ENCODE results near the gene FNIP2.
"Not testable (repeated sequence)": the region's sequence is repeated elsewhere in the genome, so short reads cannot be mapped to it uniquely, and the experiment has no call there.

FNIP2 gene

GRCh38 chr4:158870626-158871334 is 102.0 kb downstream of the FNIP2 start:
- TF ChIP-seq CTCF (IDR thresholded peaks at IDR 0.05; ENCODE audit: low read depth, low read length, missing control alignments), result no peak
- DNase-seq (ENCODE audit: extremely low read depth, low read depth), result no peak

DNA sequence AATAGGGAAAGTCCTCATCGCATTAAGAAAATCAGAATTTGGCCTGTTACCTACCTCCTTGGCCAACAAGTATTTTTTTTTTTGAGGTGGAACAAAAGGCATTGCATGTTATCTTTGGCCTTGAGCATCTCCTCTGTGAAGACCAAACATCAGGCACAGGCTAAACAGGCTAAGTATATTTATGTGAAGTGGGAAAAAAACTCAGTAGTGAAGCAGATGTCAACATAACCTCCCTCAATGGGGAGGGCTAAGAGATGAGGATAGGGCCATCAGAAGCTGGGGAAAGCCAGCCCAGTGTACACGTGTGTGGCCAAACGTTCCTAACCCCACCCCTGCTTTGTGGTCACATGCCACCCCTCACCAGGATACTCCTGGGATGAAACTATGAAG is 102.5 kb downstream of the FNIP2 start:
- no peak for TF ChIP-seq CTCF (IDR thresholded peaks at IDR 0.05; ENCODE audit: low read depth, low read length, missing control alignments)
- H3K4me3 ChIP-seq (replicated peaks; ENCODE audit: low read depth, low read length), result no peak overlapping the region
- no peak for DNase-seq (ENCODE audit: extremely low read depth, low read depth)

More at GRCh38 chr4:158870626-158871334, 102.0 kb downstream of the FNIP2 start:
- H3K4me3 ChIP-seq (replicated peaks; ENCODE audit: low read depth, low read length), result no peak overlapping the region

- no peak for TF ChIP-seq CTCF (IDR thresholded peaks at IDR 0.05; ENCODE audit: low read depth, low read length, missing control alignments)
- no peak for DNase-seq (ENCODE audit: extremely low read depth, low read depth)
- no peak overlapping the region for H3K4me3 ChIP-seq (replicated peaks; ENCODE audit: low read depth, low read length)
These were observed 105.1 kb downstream of the FNIP2 start for GRCh38 chr4:158873795-158874401.

GRCh38 chr4:158875026-158875425 is 106.2 kb downstream of the FNIP2 start:
- H3K4me3 ChIP-seq (replicated peaks; ENCODE audit: low read depth, low read length), result no peak overlapping the region
- no peak for DNase-seq (ENCODE audit: extremely low read depth, low read depth)
- no peak for TF ChIP-seq CTCF (IDR thresholded peaks at IDR 0.05; ENCODE audit: low read depth, low read length, missing control alignments)

GRCh38 chr4:158875455-158875854 is 106.6 kb downstream of the FNIP2 start:
- DNase-seq (ENCODE audit: extremely low read depth, low read depth), result no peak
- no peak for TF ChIP-seq CTCF (IDR thresholded peaks at IDR 0.05; ENCODE audit: low read depth, low read length, missing control alignments)
- no peak overlapping the region for H3K4me3 ChIP-seq (replicated peaks; ENCODE audit: low read depth, low read length)

DNA sequence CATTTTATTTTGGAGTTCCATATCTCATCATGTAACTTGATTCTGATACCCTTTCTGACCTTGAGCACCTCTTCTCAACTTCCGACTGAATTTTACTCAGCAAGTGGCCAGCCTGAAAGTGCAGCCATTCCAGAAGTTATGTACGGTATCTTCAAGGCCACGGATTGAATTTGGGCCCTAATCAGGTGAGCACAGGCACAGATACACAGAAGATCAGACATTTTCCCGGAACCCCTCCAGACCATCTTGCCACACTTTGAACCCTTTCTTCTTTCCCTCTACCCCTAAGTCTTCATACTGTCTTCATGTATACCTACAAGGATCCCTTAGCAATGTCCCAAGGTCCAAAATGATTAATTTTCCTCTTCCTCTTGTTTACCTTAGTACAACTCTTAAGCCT is 108.2 kb downstream of the FNIP2 start:
- no peak overlapping the region for H3K4me3 ChIP-seq (replicated peaks; ENCODE audit: low read depth, low read length)
- TF ChIP-seq CTCF (IDR thresholded peaks at IDR 0.05; ENCODE audit: low read depth, low read length, missing control alignments), result no peak
- DNase-seq (ENCODE audit: extremely low read depth, low read depth), result no peak

DNA sequence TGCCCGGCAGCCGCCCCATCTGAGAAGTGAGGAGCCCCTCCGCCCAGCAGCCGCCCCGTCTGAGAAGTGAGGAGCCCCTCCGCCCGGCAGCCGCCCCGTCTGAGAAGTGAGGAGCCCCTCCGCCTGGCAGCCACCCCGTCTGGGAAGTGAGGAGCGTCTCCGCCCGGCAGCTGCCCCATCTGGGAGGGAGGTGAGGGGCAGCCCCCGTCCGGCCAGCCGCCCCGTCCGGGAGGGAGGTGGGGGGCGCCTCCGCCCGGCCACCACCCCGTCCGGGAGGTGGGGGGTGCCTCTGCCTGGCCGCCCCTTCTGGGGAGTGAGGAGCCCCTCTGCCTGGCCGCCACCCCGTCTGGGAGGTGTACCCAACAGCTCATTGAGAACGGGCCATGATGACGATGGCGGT is 113.3 kb downstream of the FNIP2 start:
- not testable (repeated sequence) for DNase-seq (ENCODE audit: extremely low read depth, low read depth); H3K4me3 ChIP-seq (replicated peaks; ENCODE audit: low read depth, low read length)

All from HFF-Myc (cell line).